Ishikawa (cell line): ENCODE data around the gene B3GAT1.

Experiments used
- MAX ChIP-seq: IDR thresholded peaks from 2 replicates; pipeline ENCODE4 v1.6.1; 2012
- NFIC ChIP-seq: IDR thresholded peaks from 2 replicates; pipeline ENCODE4 v1.6.1; 2012
- USF1 ChIP-seq: IDR thresholded peaks from 2 replicates; pipeline ENCODE4 v1.6.1; 2012

DNA sequence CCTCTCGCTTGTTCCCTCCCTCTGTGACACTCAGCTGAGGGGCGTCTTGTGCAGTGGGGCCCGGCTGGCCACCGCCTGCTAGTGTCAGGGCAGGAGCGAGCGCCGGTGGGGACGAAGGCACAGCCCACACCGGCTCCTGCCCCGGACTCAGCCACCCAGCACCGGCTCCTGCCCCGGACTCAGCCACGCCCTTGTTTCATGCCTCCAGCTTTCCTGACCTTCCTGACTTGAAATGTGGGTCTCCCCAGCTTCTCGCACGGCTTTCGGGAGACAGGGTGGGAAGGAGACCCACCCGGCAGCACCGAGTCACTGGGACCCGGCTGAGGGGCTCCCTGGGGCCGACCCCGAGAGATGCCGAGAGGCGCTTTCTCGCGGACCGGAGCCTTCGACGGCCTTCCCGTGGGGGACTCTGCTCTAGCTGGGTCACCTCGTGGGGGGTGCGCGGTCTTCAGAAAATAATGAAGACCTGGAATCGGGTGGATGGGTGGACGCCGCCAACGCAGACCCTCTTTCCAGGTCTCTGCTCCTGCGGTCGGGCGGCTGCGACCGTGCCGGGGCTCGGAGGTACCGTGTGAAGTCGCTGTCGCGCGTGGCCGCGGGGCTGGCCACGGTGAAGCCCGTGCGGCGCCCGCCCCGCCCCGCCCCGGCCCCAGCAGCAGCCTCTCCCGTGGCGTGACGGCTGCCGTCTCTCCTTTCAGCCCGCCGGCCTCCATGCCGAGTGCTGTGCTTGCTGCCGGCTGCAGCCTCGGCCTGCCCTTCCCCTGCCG lies 70.1 kb downstream of the B3GAT1 start:
- no peak for TF ChIP-seq USF1
- no peak for TF ChIP-seq NFIC
- TF ChIP-seq MAX, result no peak
